ENCODE results near the gene ZDHHC24.

ZDHHC24 gene

DNA sequence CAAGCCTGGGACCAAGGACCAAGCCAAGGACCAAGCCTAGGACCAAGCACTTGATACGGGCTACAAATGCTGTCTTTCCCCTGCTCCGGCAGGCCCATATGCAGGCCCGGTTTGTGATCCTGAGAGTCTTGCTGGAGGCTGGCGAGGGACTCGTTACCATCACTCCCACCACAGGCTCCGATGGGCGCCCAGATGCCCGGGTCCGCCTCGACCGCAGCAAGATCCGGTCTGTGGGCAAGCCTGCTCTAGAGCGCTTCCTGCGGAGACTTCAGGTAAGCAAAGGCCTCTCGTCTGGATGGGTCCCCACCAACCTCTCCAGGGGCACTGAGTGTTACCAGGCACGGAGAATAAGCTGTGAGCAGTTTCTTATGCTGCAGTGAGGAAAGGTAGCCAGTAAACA lies 48.6 kb downstream of the ZDHHC24 start:
- Histone ChIP-seq H3K36me3 (ENCODE audit: control insufficient read depth, insufficient read depth, low read length) (peaks cover 30% of the 10 kb centered on the region), H3K27me3 (replicated peaks; ENCODE audit: control insufficient read depth, insufficient read depth, low read length) (no peaks in the 10 kb centered on the region), H3K4me3 (replicated peaks; ENCODE audit: low read depth, low read length) (no peak overlapping the region)
- TF ChIP-seq CTCF (IDR thresholded peaks at IDR 0.05; ENCODE audit: insufficient read depth, low read length, poor library complexity, severe bottlenecking): no peak
- no peak for DNase-seq (ENCODE audit: extremely low read depth, insufficient read length)

DNA sequence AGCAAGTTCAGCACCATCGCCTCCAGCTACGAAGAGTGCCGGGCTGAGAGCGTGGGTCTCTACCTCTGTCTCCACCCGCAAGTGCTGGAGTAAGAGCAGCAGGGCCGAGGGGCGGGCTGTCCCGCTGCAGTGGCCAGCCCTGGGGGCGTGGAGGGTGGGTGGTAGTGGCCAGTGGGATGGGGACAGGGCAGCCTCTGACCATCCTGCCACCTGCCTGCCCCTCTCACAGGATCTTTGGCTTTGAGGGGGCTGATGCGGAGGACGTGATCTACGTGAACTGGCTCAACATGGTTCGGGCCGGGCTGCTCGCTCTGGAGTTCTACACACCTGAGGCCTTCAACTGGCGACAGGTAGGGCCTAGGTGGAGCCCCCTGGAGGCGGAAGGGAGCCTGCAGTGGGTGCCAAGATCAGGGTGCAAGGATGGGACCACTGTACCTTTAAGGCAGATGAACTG lies 50.4 kb downstream of the ZDHHC24 start:
- H3K27me3 ChIP-seq (replicated peaks; ENCODE audit: control insufficient read depth, insufficient read depth, low read length): no peaks in the 10 kb centered on the region
- no peak overlapping the region for H3K4me3 ChIP-seq (replicated peaks; ENCODE audit: low read depth, low read length)
- H3K36me3 ChIP-seq (ENCODE audit: control insufficient read depth, insufficient read depth, low read length): peaks cover 34% of the 10 kb centered on the region
- peak; percentile 44 for TF ChIP-seq CTCF (IDR thresholded peaks at IDR 0.05; ENCODE audit: insufficient read depth, low read length, poor library complexity, severe bottlenecking)
- no peak for DNase-seq (ENCODE audit: extremely low read depth, insufficient read length)

DNA sequence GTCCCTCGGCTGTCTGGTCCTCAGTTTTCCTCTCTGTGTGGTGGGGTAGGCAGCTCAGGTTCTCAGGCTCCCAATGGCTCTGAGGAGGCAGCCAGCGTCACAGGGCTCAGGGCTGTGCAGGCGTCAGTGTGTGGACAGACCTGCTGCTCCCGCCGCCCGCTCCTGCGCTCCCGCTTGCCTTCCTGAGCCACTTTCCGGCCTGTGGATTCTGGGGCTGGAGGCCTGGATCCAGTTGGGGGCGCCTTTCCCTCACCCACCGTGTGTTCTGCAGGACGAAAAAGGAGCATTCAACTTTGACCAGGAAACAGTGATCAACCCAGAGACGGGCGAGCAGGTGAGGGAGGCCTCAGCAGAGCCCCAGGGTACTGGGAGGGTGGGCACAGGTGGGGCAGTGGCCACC lies 50.9 kb downstream of the ZDHHC24 start:
- no peak for TF ChIP-seq CTCF (IDR thresholded peaks at IDR 0.05; ENCODE audit: insufficient read depth, low read length, poor library complexity, severe bottlenecking)
- no peak for DNase-seq (ENCODE audit: extremely low read depth, insufficient read length)
- Histone ChIP-seq H3K27me3 (replicated peaks; ENCODE audit: control insufficient read depth, insufficient read depth, low read length) (no peaks in the 10 kb centered on the region), H3K4me3 (replicated peaks; ENCODE audit: low read depth, low read length) (no peak overlapping the region), H3K36me3 (ENCODE audit: control insufficient read depth, insufficient read depth, low read length) (peaks cover 36% of the 10 kb centered on the region)

DNA sequence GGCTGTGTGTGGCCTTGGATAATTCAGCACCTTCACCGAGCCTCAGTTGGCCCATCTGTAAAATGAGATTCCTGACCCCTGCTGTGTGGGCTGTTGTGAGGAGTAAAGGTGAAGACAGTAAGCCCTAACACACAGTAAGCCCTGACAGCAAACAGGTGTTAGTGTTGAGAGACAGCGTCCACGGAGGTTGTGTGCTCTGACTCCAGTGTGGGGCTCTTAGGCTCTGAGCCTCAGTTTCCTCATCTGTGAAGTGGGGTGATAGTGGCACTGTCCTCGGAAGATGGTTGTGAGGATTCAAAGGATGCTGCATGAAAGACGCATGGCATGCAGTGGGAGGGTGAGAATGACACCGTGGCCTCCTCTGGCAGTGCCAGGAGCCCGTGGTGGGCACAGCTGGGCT lies 51.4 kb downstream of the ZDHHC24 start:
- Histone ChIP-seq H3K36me3 (ENCODE audit: control insufficient read depth, insufficient read depth, low read length) (peaks cover 36% of the 10 kb centered on the region), H3K4me3 (replicated peaks; ENCODE audit: low read depth, low read length) (no peak overlapping the region), H3K27me3 (replicated peaks; ENCODE audit: control insufficient read depth, insufficient read depth, low read length) (no peaks in the 10 kb centered on the region)
- no peak for TF ChIP-seq CTCF (IDR thresholded peaks at IDR 0.05; ENCODE audit: insufficient read depth, low read length, poor library complexity, severe bottlenecking)
- DNase-seq (ENCODE audit: extremely low read depth, insufficient read length): no peak

- Histone ChIP-seq H3K27me3 (replicated peaks; ENCODE audit: control insufficient read depth, insufficient read depth, low read length) (no peaks in the 10 kb centered on the region), H3K4me3 (replicated peaks; ENCODE audit: low read depth, low read length) (no peak overlapping the region), H3K36me3 (ENCODE audit: control insufficient read depth, insufficient read depth, low read length) (peaks cover 43% of the 10 kb centered on the region)
- no peak for TF ChIP-seq CTCF (IDR thresholded peaks at IDR 0.05; ENCODE audit: insufficient read depth, low read length, poor library complexity, severe bottlenecking)
- no peak for DNase-seq (ENCODE audit: extremely low read depth, insufficient read length)
These were observed 52.7 kb downstream of the ZDHHC24 start for GRCh38 chr11:66493130-66493529.
